Gastrocnemius medialis (tissue), 4 donors: ENCODE measurements around the gene HEBP2. TPM values are rescaled to one million over a fixed set of nuclear protein-coding genes. Genes with fewer than 3 reads are reported as not detected.

Experiments used
- ATAC-seq, 2 donors: fragments of 150-250 bp; one replicate each; pipeline ENCODE4 v1.9.1; 2016
- DNase-seq, 2 donors: peaks; one replicate each; pipeline ENCODE4 v3.0.0-alpha.2; 2019
- H3K27ac ChIP-seq, 4 donors: fragments of 200-600 bp; sonication (generic); 1 replicate in 1 of 4; 2 replicates in 3 of 4; pipeline ENCODE4 v1.5.1; 2016 to 2018; ENCODE audit warnings: mild to moderate bottlenecking in 2 of 4, moderate library complexity in 1 of 4
- H3K27me3 ChIP-seq, 3 donors: fragments of 200-600 bp; sonication (generic) in 2 of 3; 1 replicate in 1 of 3; 2 replicates in 2 of 3; pipeline versions ENCODE4 v1.5.1 to v1.6.0; 2016 to 2019; ENCODE audit warnings: mild to moderate bottlenecking in 1 of 3, moderate library complexity in 1 of 3
- H3K36me3 ChIP-seq, 2 donors: fragments of 200-600 bp; sonication (generic) in 1 of 2; one replicate each; pipeline ENCODE4 v1.5.1; 2017 to 2018
- H3K4me1 ChIP-seq, 2 donors: fragments of 200-600 bp; sonication (generic) in 1 of 2; one replicate each; pipeline ENCODE4 v1.5.1; 2016 to 2017; ENCODE audit warnings: mild to moderate bottlenecking in 2 of 2
- H3K4me3 ChIP-seq, 4 donors: fragments of 200-600 bp; sonication (generic) in 3 of 4; 1 replicate in 1 of 4; 2 replicates in 3 of 4; pipeline ENCODE4 v1.5.1; 2016 to 2019; ENCODE audit warnings: mild to moderate bottlenecking in 2 of 4
- H3K9me3 ChIP-seq, 3 donors: fragments of 200-600 bp; sonication (generic) in 2 of 3; 1 replicate in 1 of 3; 2 replicates in 2 of 3; pipeline ENCODE4 v1.5.1; 2016 to 2019
- POLR2A ChIP-seq, 2 donors: fragments of 450-650 bp; IDR thresholded peaks; one replicate each; pipeline ENCODE4 v1.6.1; 2017; ENCODE audit warnings: antibody characterized with exemption in 2 of 2, mild to moderate bottlenecking in 2 of 2, moderate library complexity in 2 of 2
- in situ Hi-C, 4 donors: fragments of 200-750 bp; cut with MboI; loops; one replicate each; pipeline versions ENCODE4 v1.15.0 to v1.8.0; 2017; ENCODE audit warnings: low sequenced_read_pairs in 4 of 4
- intact Hi-C: fragments of 100-400 bp; cut with DNase I; formaldehyde crosslinking; loops from one replicate; pipeline ENCODE4 v1.15.1; 2023; ENCODE audit warnings: low total_unique reads
- total RNA-seq, 4 donors: library from RNA; depleted of rRNA; stranded (reverse); fragments of >200 nt; gene quantifications; one replicate each; pipeline versions ENCODE4 v1.1.0 to v1.2.3, GENCODE V29; 2016
- TF ChIP-seq, protein P1 (sequence below), 5 experiments: fragments of 450-650 bp in 3 of 5; fragments of 200-600 bp in 2 of 5; sonication (generic) in 2 of 5; IDR thresholded peaks in 4 of 5; conservative IDR thresholded peaks in 1 of 5; 1 replicate in 4 of 5; 2 replicates in 1 of 5; pipeline ENCODE4 v1.5.1; 2016 to 2019; ENCODE audit warnings: antibody characterized with exemption in 5 of 5, mild to moderate bottlenecking in 3 of 5, moderate library complexity in 3 of 5

HEBP2 gene
- total RNA-seq, 4 donors from 2014 or later = 60.3 to 81.5 (median 74.8) TPM

DNA sequence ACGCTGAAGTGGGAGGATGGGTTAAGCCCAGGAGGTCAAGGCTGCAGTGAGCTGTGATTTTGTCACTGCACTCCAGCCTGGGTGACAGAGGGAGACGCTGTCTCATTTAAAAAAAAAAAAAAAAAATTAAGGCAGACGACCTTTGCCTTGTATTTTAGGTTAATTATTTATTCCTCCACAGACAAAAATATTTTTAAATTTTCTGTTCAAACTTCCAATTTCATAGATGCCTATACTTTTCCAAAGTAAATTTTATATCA, 32.6 kb upstream of the HEBP2 start:
- Histone ChIP-seq H3K27ac (no peak overlapping the region), H3K9me3 (no peaks in the 10 kb centered on the region), H3K36me3 (no peaks in the 10 kb centered on the region), H3K4me1 (no peaks in the 10 kb centered on the region), H3K27me3 (no peaks in the 10 kb centered on the region), H3K4me3 (no peak overlapping the region)
- no peak for TF ChIP-seq POLR2A (IDR thresholded peaks at IDR 0.05)
- TF ChIP-seq, protein P1, sequence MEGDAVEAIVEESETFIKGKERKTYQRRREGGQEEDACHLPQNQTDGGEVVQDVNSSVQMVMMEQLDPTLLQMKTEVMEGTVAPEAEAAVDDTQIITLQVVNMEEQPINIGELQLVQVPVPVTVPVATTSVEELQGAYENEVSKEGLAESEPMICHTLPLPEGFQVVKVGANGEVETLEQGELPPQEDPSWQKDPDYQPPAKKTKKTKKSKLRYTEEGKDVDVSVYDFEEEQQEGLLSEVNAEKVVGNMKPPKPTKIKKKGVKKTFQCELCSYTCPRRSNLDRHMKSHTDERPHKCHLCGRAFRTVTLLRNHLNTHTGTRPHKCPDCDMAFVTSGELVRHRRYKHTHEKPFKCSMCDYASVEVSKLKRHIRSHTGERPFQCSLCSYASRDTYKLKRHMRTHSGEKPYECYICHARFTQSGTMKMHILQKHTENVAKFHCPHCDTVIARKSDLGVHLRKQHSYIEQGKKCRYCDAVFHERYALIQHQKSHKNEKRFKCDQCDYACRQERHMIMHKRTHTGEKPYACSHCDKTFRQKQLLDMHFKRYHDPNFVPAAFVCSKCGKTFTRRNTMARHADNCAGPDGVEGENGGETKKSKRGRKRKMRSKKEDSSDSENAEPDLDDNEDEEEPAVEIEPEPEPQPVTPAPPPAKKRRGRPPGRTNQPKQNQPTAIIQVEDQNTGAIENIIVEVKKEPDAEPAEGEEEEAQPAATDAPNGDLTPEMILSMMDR (IDR thresholded peaks at IDR 0.05 in 4 of 5, conservative IDR thresholded peaks at IDR 0.05 in 1 of 5) = no peak
- no peak for ATAC-seq
- in situ Hi-C loops = no loop called here
- DNase-seq = no peak
- intact Hi-C loops = no loop called here

DNA sequence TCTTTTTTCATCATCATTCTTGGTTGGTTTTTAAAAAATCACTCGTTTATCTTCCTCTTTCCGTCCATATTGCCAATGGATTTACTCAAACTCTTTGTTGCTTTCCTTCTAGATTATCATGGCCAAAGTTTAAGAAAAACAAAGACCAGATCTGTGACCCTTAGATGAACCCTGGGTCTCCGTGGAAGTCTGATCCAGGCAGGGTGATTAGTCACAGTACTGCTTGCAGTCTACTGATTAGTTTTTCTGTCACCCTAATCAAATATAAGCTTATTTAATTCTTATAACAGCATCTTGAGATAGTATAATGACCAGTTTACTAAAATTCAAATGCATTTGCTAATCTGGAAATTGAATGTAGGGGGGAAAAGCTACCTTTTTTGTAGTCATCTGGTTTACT, 32.3 kb upstream of the HEBP2 start:
- no peaks in the 10 kb centered on the region for H3K9me3 ChIP-seq
- TF ChIP-seq, protein P1 (IDR thresholded peaks at IDR 0.05 in 4 of 5, conservative IDR thresholded peaks at IDR 0.05 in 1 of 5) = no peak
- no peak for TF ChIP-seq POLR2A (IDR thresholded peaks at IDR 0.05)
- no peak overlapping the region for H3K4me3 ChIP-seq
- intact Hi-C loops (no loop called here), in situ Hi-C loops (no loop called here)
- ATAC-seq (no peak), DNase-seq (no peak)
- H3K4me1 ChIP-seq = no peaks in the 10 kb centered on the region
- H3K27me3 ChIP-seq = no peaks in the 10 kb centered on the region
- no peaks in the 10 kb centered on the region for H3K36me3 ChIP-seq
- H3K27ac ChIP-seq = no peak overlapping the region

DNA sequence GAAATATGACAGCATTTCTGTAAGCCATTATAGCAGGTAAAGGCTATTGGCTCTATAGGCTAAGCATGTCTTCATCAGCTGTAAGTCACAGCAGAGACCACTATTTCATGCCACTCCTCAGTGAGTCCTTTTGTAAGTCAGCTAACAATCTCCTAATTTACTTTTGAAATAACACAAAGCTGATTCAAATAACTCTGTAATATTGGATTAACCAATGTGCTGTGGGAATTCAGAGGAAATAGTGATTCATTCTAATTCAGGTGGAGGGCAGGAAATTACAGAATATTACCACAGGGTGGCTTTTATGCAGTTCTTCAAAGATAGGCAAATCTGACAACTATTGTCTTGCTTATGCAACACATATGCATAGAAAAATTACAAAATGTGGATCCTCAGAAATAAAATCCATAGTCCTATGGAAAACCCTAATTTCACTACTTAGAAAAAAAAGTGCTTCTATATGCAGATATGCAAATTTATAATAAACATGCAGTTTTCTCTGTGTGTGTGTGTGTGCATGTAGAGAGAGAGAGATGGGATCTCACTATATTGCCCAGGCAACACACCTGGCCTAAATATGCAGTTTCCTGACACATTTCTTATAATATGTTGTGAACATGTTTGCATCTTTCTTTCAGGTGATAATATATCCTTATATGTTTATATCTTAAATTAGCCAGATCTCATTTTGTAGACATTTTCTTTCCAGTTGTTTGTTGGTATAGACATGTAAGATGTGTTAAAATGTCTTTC, 31.1 kb upstream of the HEBP2 start:
- DNase-seq (no peak), ATAC-seq (no peak)
- intact Hi-C loops (no loop called here), in situ Hi-C loops (no loop called here)
- Histone ChIP-seq H3K36me3 (no peaks in the 10 kb centered on the region), H3K9me3 (no peaks in the 10 kb centered on the region), H3K4me1 (no peaks in the 10 kb centered on the region), H3K27ac (no peak overlapping the region), H3K27me3 (no peaks in the 10 kb centered on the region), H3K4me3 (no peak overlapping the region)
- TF ChIP-seq, protein P1 (IDR thresholded peaks at IDR 0.05 in 4 of 5, conservative IDR thresholded peaks at IDR 0.05 in 1 of 5) = no peak
- TF ChIP-seq POLR2A (IDR thresholded peaks at IDR 0.05) = no peak

DNA sequence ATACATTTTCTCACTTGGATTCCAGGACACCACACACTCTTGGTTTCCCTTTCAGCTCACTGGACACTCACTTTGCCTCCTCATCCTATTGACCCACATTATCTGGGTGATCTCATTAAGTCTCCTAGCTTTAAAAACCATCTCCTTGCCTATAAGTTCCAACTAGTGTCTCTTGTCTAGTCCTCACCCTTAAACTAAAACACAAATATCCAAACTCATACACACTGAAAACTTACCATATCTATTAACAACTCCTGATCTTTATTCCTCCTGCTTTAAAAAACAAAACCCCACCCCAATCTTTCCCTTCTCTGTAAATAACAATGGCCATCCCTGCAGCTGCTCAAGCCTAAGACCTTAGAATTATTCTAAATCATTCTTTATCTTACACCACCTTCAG, 29.8 kb upstream of the HEBP2 start:
- in situ Hi-C loops (no loop called here), intact Hi-C loops (no loop called here)
- Histone ChIP-seq H3K4me3 (no peak overlapping the region), H3K36me3 (no peaks in the 10 kb centered on the region), H3K27me3 (no peaks in the 10 kb centered on the region), H3K4me1 (no peaks in the 10 kb centered on the region), H3K27ac (no peak overlapping the region), H3K9me3 (no peaks in the 10 kb centered on the region)
- DNase-seq (no peak), ATAC-seq (no peak)
- no peak for TF ChIP-seq POLR2A (IDR thresholded peaks at IDR 0.05)
- TF ChIP-seq, protein P1 (IDR thresholded peaks at IDR 0.05 in 4 of 5, conservative IDR thresholded peaks at IDR 0.05 in 1 of 5) = no peak

DNA sequence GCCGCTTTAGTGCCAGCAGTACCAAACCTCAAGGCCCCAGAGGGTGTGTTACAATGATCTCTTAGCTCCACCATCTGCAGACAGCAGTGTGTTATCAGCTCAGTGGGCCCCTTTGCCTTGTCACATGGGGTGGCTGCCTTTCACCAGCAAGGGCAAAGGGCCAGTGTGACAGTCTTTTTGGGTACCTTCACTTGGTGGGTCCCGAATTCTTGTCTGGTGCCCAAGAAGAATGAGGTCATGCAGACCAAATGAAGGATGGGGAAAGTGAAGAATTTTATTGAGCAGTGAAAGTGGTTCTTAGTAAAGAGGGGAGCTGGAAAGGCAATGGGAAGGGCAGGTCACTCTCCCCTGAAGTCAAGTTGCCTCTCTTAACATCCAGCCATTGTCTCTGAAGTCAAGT, 29.2 kb upstream of the HEBP2 start:
- no peaks in the 10 kb centered on the region for H3K36me3 ChIP-seq
- DNase-seq = no peak
- no peak overlapping the region for H3K4me3 ChIP-seq
- H3K27ac ChIP-seq = no peak overlapping the region
- H3K9me3 ChIP-seq = no peaks in the 10 kb centered on the region
- no peaks in the 10 kb centered on the region for H3K4me1 ChIP-seq
- no peaks in the 10 kb centered on the region for H3K27me3 ChIP-seq
- in situ Hi-C loops = no loop called here
- ATAC-seq = no peak
- intact Hi-C loops = no loop called here
- TF ChIP-seq, protein P1 (IDR thresholded peaks at IDR 0.05 in 4 of 5, conservative IDR thresholded peaks at IDR 0.05 in 1 of 5) = no peak
- TF ChIP-seq POLR2A (IDR thresholded peaks at IDR 0.05) = no peak
